Esophagus muscularis mucosa (tissue), 4 donors: ENCODE data around the gene DARS1.

ENCODE experiments used
- EP300 ChIP-seq: sonication (generic); formaldehyde crosslinking; IDR thresholded peaks from one replicate; pipeline ENCODE4 v1.6.1; 2017; ENCODE audit warnings: antibody characterized with exemption
- POLR2A ChIP-seq: fragments of 450-650 bp; IDR thresholded peaks from one replicate; pipeline ENCODE4 v1.6.1; 2017; ENCODE audit warnings: antibody characterized with exemption, moderate library complexity, mild to moderate bottlenecking, low read depth
- POLR2AphosphoS5 ChIP-seq, 2 donors: sonication (generic); formaldehyde crosslinking; IDR thresholded peaks; one replicate each; pipeline ENCODE4 v1.6.1; 2017; ENCODE audit warnings: antibody characterized with exemption in 2 of 2
- TF ChIP-seq, protein P1 (sequence below), 3 experiments: fragments of 200-600 bp in 2 of 3; fragments of 450-650 bp in 1 of 3; sonication (generic) in 2 of 3; IDR thresholded peaks; one replicate each; pipeline ENCODE4 v1.5.1; 2017 to 2019; ENCODE audit warnings: antibody characterized with exemption in 3 of 3, mild to moderate bottlenecking in 2 of 3, moderate library complexity in 1 of 3

DNA sequence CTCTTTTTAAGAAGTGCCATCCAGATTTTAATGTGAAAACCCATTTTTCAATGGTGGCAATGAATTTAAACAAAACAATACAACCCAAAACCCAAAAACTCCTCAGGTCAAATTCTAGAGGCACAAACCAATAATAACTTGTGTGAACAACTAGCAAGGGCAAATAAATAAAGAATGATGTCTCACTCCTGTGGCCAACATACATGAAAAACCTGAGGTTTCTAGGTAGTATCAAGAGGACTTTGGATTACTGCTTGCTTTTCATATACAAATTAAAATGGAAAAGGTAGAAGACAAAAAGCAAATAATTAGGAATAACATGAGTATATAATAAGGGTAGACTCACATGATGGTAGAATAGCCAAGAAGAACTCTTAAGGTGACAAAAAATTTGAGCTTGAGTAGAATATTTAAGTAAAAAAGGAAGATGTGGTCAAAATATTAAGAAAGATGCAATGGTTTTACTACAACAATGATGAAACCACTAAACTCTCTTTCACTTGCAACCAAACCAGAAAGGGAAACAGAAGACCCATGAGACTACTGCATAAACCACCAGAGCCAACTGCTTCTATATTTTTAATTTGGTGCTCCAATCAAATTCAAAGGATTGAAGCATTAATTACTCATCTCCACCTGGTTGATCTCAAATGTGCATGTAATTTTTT, 53.5 kb downstream of the DARS1 start:
- TF ChIP-seq POLR2A (no peak), EP300 (no peak), POLR2AphosphoS5 (IDR thresholded peaks at IDR 0.05) (no peak)
- TF ChIP-seq, protein P1, sequence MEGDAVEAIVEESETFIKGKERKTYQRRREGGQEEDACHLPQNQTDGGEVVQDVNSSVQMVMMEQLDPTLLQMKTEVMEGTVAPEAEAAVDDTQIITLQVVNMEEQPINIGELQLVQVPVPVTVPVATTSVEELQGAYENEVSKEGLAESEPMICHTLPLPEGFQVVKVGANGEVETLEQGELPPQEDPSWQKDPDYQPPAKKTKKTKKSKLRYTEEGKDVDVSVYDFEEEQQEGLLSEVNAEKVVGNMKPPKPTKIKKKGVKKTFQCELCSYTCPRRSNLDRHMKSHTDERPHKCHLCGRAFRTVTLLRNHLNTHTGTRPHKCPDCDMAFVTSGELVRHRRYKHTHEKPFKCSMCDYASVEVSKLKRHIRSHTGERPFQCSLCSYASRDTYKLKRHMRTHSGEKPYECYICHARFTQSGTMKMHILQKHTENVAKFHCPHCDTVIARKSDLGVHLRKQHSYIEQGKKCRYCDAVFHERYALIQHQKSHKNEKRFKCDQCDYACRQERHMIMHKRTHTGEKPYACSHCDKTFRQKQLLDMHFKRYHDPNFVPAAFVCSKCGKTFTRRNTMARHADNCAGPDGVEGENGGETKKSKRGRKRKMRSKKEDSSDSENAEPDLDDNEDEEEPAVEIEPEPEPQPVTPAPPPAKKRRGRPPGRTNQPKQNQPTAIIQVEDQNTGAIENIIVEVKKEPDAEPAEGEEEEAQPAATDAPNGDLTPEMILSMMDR (IDR thresholded peaks at IDR 0.05): no peak
